HG03575 (cell line): ENCODE measurements around the gene CTXND2.

Experiments used
- ATAC-seq: cut with Tn5 transposase; IDR thresholded peaks from one replicate; pipeline ENCODE4 v1.9.1; 2021; ENCODE audit not compliant: unreplicated experiment, insufficient number of reproducible peaks, low FRiP score; ENCODE audit errors: extremely low read depth

CTXND2 gene

GRCh38 chr1:150931773-150932172 is 44.8 kb downstream of the CTXND2 start:
- no peak for ATAC-seq

GRCh38 chr1:150944856-150945255 is 57.9 kb downstream of the CTXND2 start:
- no peak for ATAC-seq

GRCh38 chr1:150954708-150955107 is 67.8 kb downstream of the CTXND2 start:
- ATAC-seq, result no peak

GRCh38 chr1:150955280-150955679 is 68.3 kb downstream of the CTXND2 start:
- no peak for ATAC-seq

- no peak for ATAC-seq
These were observed 70.7 kb downstream of the CTXND2 start for GRCh38 chr1:150957666-150958065.

GRCh38 chr1:150960646-150961045 is 73.7 kb downstream of the CTXND2 start:
- no peak for ATAC-seq

- no peak for ATAC-seq
These were observed 74.8 kb downstream of the CTXND2 start for GRCh38 chr1:150961756-150962155.
